SIG-M5 treated with dmso at 0.1 percent for 504 hours (cell line): Measurements from ENCODE around the gene SH3RF3.

Experiments
- DNase-seq: peaks from one replicate; lab custom pipeline; 2025; ENCODE audit not compliant: unreplicated experiment; lab: John Stamatoyannopoulos, UW

SH3RF3 gene

DNA sequence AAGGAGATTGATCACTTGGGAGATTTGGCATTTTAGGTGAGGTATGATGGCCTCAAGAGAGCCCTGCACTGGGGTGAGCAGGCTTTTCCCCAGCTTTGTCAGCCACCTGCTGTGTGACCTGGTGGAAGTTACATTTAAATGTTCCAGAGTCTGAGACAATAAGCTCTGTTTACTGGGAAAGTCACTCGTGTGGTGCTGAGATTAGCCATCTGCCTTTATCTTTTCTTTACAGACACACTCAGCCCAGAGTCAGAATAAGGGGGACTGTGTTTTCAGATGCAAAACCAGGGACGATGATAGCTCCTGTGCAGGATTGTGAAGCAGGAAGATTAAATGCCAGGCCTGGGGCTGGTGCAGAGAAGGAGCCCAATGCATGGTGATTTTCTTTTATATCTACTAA is 47.9 kb downstream of the SH3RF3 start:
- DNase-seq: no peak

DNA sequence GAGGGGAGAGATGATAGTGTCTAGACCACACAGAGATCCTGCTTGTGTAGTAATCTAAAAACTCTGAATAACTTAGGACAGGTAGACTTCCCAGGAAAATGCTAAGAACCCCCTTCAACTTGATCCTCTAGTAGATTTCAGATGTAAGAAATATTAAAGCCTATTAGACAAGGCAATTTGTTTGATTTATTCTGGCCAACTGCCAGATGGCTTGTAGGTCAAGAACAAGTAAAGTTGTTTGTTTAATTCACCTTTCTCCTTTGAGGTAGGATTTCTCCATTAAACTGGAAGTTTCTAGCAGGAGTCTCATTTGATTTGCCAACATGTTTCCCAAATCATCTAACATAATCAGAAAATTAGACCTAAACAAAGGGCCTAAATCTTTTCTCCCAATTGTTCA is 48.6 kb downstream of the SH3RF3 start:
- no peak for DNase-seq

DNA sequence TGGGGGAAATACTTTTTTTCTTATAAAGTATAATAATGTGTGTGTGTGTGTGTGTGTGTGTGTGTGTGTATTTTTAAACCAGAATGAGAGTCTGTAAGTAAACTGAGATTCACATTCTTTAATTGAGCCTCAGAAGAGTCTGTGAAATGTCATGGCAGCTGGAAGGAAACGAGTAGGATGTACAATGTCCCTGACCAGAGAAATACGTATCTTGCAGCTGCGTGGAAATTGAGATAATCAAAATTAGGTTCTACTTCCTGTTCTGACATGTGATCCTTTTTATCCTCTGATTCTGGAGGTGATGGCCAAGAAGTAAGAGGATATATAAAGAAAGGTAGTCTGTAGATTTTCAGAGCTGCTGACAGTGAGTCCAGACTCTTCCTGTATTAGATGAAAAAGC is 50.0 kb downstream of the SH3RF3 start:
- no peak for DNase-seq

DNA sequence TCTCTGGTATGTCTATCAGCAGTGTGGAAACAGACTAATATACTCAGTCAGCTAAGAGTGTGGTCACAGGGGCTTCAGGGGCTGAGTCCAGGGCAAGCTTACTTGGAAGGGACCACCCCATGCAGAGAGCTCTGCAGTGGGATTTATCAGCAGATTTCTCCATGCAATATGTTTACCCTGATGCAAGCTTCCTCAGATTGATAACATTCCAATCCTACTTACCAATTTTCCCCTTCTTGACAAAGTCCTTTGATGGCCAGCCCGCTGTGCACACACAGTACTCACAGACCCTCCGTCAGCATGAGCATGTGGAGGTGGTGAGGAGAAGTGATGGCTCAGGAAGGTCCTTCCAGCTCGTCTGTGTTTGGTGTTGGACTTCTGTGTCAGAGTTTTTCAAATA is 51.8 kb downstream of the SH3RF3 start:
- no peak for DNase-seq

DNA sequence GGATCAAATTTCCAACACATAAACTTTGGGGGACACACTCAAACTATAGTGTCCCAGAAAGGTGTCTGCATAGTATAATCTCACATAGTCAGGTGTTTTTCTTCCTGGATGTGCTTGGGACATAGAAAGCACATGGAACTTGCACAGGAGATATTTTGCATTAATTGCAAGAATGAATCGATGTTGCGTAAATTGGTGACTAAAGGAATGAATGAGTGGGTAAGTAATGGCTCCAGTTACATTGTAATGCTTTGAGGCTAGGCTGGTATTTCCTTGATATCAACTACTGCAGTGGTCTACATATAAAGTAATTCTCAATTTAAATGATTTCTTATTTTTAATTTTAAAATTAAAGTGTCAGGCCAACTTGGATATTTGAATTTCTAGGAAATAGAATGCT is 53.4 kb downstream of the SH3RF3 start:
- no peak for DNase-seq

DNA sequence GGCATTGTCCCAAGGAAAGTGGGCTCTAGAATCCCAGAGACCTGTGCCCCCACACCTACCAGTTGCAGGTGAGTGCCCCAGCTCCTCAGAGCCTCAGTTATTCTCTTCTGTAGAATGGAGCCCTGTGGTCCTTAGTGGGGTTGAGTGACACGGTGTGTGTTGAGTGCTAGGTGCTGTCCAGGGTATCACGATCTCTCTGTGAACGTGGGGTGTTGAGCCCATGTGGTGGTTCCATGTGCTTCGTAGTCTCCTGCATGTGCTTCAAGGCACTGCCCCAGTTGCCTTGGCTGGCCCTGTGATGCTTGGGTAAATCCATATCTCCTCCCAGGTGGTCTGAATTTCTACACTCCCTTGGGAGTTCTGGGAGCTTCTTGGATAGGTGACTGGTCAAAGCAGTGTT is 54.9 kb downstream of the SH3RF3 start:
- DNase-seq: no peak

DNA sequence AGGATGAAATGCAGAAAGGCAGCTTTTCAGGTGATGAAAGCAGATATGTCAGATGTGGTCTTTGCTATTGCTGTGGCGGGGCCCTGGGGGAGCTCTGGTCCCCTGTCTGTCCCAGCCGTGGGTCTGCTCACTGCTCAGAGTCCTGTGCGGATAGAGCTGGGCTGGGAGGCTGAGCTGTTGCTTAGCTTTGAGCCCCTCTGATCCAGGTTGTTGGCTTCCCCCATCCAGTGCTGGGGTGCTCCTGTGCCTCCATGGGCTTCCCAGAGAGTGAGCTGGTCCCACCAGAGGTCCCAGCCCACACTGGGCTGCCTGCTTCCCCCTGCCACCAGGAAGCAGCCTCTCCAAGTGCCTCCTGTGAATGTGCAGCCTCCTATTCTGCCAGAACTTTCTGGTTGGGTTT is 55.4 kb downstream of the SH3RF3 start:
- DNase-seq: no peak

DNA sequence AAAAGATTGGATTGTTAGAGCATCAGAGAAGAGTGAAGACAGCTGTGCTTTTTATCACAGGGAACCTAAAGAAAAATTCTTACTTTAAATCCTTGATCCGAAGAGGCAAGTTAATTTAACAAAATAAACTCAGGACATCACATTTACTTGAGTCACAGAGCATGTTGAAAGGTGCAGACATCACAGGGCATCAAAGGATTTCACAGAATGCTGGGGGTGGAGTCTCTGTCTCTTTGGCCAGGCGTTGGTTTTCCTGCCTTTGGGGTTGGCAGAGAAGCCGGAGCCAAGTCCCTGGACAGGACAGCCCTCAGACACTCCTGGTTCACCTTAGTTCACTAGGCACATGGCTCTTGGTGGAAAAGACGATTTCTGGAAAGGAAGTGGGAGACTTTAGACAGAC is 56.3 kb downstream of the SH3RF3 start:
- DNase-seq: no peak

DNA sequence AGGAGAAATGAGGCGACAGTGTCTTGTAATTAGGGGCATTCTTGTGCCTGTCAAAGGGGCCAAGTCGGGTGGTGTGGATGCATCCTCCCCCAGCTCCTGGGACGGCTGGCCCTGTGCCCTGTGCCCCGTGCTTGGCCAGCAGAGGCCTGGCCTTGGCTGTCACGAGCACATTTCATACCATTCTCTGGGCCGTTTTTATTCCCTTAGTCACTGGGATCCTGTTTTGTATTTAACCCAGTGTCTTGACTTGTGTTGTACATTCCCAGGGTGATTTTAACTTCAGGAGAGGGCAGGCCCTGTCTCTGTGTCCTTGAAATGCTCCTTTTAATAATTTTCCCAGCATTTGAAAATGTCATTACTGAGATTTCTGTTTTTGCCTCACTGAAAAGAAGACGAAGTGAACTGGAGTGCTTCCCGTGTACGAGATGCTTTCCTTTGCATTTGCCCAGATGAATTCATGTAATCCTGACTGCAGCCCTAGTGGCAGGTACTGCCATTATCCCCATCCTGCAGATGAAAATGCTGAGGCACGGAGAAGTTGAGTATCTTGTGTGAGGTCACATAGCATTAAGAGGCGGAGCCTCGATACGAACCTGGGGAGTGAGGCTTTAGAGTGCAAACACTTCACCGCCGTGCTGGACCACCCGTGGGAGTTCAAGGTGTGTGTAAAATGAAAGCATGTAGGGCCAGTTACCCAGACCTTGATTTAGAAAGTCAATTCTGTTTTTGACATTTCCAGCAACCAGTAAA is 57.0 kb downstream of the SH3RF3 start:
- DNase-seq: no peak

DNA sequence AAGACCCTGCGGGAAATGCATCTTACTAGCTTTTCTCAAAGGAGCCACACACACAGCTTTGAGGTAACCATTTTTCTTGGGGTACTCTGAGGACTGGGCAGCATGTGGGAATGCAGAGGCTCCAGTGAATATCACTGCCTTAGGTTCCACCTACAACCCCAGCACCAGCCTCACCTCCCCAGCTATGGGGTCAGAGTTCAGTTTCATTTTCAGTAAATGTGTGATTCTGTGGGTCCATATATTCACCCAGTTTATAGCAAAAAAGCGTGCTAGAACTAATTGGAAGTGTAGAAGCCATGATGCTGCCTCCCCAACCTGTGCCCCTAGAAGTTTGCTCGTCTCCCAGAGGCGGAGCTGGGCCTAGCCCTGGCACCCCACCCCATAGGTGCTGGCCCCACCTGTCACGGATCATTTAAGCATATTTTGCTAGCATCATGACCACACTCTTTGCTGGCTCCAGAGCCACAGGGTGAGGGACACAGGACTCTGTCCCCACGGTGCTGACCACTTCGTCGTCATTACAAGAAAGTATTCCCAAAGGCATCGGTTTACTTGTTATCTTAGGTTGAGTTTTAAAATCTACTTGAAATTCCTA is 57.7 kb downstream of the SH3RF3 start:
- no peak for DNase-seq

DNA sequence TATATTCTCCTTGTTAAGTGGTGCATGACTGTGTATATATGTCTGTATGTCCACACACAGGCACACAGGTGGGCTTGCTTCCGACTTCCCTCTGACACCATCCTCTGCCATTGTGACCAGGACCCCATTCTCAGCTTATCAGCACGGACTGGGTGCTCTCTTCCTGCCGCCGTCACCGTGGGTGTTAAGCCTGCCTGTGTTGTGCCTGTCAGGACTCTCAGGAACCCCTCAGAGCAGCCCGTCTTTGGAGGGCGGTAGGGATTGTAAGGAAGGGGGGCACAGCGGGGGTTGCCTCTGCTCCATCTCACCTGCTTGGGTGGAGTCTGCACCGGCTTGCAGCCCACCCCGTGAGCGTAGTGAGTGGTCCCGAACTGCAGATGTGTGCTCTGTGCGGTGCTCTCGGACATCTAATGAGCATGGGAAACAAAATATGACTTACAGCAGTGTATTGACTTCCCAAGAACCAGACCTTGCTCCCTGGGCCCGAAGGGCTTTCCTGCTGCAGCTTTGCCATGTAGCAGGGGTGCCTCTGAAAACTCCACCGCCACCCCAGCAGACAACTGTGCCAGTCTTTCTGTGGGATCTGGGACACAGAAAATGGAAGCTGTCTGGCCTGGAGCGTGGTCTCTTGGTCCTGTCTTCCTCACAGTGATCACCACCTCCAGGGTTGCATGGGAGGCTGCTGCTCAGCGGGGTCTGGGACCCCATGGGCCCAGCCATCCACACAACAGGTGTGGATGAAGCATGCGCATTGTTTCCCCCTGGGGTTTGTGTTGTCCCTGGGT is 58.9 kb downstream of the SH3RF3 start:
- DNase-seq: no peak

DNA sequence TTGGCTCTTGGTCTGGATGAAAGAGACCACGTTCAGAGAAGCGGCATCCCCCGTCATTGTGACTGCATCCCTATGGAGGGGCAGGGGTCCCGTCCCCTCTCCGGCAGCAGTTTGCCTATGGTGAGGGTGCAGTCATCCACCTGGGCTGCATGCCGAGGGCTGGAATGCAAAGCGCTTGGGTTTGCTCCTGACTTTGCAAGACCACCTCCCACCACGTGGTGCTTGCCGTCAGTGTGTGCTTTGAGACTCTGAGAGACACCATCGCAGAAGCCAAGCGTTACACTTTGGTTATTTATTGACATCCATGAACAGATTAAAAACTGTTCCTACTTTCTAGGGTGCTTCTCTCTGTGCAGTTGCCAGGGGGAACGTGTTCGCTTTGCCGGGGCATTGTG is 59.5 kb downstream of the SH3RF3 start:
- DNase-seq: no peak

DNA sequence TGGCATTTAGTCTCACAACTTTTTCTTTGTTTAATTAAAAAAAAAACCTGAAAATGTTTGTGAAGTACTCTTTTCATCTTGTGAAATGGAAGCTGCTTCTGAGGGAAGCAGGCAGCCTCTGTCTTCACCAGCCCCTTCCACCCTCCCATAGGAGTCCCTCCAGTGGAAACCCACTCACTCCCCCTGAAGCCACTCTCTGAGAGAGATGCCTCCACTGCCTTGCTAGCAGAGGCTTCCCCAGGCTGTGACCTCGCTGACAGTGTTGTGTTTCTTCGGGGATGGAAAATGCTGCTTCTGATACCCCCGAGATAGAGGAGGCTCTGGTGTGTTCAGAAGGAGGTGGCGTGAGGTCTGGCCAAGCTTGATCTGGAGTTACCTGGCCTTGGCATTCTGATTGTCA is 59.9 kb downstream of the SH3RF3 start:
- no peak for DNase-seq

DNA sequence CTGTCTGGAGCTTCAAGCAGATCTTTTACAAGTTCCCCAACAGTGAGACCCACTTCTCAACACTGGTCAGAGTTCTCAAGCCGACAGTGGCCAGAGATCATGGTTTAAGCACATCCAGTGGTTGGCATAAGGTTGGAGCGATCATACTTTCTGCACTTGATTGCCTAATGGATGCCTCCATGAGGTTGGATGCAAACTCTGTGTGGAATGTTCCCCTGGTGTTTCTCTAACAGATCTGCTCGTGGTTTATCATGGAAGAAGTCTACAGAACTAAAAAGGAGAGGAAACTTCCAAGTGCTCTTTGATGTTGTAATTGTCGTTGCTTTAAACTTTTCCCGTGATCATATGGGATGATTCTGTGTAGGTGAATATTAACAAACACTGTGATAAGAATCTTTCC is 60.7 kb downstream of the SH3RF3 start:
- DNase-seq: no peak

DNA sequence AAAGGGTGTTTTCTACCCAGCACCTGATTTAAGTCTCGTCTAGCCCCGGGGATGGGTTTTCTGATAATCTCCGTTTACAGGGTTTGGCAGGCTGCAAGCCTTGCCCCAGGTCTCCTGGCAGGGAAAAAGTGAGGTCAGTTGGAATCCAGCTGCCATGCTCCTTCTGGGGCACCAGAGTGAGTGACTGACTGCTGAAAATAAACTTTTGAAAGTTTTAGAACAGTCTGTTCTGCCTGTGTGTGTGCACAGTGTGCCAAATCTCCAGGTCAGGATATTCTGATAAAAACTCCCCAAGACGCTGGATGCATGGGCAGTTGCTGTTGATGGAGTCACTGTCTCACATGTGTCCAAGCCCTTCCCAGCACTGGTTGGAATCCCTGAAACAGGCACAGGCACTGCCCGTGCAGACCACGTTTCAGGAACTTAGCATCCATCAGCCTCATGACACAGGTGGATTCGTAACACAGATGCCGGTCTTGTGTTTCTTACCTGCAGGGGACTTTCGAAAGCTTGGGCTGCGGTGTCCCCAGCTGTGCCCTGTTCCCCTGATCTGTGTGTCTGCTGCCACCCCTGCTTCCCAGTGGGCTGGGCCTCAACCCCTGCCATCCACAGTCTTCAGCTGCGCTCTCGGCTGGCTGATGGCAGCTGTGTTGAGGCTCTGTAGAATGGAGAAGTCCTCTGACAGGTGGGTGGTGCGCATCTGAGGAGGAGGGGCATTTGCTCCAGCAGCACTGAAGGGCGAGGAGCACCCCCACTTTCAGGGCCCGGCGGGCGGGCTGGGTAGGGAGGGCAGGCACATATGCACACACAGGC is 65.0 kb downstream of the SH3RF3 start:
- no peak for DNase-seq

DNA sequence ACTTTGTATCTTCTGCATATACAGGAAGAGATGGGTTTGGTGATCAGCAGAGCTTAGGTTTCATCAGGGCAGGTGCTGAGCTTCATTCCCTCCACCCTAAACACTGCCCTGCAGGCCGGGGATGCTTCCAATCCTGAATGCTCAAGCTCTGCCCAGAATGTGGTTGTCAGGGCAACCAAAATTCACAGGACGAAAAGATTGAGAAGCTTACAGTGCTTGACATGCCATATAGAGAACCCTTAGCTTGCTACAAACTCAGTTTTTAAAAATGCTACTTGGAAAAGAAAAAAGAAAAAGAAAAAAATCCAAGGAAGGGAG is 65.6 kb downstream of the SH3RF3 start:
- no peak for DNase-seq

DNA sequence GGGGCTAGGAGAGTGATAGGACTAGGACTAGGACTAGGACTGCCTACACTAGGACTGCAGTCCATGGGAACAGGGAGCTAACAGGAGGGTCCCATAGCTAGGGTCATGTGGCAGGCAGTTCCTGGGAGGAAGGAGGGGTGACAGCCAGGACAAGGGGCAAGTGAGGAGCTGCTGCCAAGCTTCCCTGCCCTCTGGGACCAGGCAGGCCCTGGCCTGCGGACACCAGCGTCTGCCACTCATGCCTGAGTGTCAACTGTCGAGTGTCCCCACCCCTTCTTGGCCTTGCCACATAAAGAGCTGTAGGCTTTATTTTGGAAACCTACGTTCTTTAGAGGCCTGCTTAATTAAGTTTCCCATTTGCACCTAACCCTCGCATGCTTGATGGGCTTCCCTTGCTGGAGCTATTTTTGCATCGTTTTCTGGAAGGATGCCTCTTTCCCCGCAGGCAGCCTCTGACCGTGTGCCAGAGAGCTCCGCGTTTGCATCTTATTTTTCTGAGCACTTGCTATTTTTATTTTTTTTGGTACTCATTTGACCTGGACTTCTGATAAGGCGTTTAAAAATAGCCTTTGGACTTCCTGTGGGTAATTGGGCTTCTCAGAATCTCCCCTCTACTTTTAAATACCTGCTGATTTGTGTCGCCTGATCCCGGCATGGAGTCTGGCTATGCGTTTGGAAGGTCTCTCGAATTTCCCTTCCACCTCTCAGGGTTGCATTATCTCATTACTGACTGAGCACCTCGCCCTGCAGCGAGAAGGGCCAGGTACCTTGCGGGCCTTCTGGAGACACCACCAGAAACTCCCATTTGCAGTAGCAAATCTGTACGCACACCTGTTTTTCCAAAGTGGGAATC is 66.4 kb downstream of the SH3RF3 start:
- no peak for DNase-seq

DNA sequence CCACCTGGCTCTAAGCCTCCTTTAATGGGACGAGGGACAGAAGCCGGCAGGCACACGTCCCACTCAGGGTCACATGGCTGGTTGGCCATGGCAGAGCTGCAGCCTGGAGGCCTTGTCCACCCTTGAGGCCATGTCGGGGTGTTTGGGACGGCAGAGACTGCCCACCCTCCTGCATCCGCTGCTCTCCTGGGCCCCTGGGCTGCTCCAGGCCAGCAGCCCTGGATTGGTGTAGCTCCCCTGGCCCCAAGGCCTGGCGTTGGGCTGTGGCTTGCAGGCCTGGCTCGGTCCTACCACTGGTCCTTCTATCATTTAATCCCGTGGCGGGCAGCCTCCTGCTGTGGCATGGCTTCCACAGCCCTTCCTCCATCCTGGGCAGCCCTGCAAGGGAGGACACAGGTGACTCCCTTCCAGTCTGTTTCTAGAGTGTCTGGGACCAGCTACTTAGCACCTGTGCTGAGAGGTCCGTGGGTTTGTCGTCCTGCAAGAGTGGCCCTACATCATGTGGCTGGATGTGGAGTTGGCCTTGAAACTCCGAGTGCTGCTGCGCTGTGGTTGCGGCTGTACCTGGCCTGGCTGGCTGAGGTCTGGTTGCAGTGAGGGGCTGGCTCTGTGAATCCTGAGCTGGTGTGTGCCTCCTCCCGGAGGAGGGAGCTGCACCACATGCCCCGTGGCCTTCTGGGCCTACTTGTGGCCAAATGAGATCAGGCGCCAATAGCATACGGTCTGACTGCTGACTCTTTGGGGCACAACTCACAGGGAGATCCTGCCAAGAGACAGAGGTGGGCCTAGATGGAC is 67.3 kb downstream of the SH3RF3 start:
- DNase-seq: no peak

DNA sequence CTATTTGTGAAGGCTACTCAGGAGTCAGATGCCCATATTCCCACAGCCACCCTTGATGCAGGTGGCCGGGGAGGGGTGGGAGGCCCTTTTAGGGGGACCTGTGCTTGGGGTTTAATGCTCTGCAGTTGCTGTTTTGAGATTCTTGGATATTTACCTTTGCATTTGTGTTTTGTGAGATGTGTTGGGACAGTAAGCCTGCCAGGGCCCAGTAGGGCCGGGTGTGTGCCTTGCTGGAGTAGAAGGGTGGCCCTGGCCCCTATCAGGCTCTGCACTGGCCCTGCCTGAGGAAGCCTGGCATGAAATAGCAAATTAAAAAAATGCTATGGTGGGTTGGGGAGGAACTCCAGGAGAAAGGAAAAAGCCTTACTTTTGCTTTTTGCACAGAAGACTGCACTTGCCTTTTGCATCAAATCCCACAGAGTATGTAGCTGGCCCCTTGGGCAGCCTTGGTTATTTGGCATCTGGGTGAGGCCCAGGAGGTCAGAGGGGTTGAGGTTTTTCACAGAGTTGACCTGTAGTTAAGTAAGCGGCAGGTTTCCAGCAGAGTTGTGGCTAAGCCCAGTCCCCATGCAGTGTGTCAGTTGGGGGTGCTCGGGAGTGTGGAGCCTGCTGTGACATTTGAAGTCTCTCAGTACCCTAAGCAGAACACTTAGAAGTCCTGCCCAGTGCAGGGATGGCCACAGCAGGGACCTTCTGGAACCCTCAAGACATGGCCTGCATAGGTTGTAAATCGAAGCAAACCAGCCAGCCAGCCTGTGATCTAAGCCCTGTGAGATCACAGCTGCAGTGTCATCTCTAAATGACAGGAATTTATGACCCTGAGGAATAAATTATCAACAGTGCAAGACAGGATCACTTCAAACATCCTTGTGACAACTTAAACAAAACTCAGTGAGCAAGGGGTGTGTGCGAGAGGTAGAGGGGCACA is 68.8 kb downstream of the SH3RF3 start:
- no peak for DNase-seq
